ENCODE results near the gene ABAT. TPM values are rescaled to one million over a fixed set of nuclear protein-coding genes. Genes with fewer than 3 reads are reported as not detected.

Gene ABAT
- total RNA-seq, 2 experiments from 2014 or later = 4.1 to 4.4 TPM

DNA sequence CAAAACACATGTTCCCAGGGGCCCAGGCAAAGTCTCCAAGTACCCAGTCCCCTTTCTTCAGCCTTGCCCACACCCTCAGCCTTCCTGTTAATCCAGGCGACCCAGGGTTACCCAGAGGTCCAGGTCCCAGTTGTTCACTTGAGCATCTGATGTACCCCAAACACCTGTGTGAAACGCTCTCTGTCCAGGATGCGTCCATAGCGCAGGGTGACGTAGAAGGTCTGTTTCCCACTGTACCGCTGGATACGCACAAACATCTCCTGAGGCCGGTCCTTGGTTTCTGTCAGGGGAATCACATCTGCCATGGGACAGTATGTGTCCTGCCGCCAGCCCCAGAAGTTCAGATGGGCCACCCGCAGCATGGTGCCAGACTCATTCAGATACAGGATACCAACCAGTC is 121.4 kb downstream of the ABAT start:
- Mint-ChIP-seq H3K4me3 (peak overlapping the region; percentile 45), H3K9me3 (no peaks in the 10 kb centered on the region), H3K4me1 (ENCODE audit: low read depth) (peaks cover 43% of the 10 kb centered on the region), H3K27me3 (no peaks in the 10 kb centered on the region), H3K36me3 (ENCODE audit: low read depth) (peaks cover 14% of the 10 kb centered on the region), H3K27ac (no peak overlapping the region)
- Histone ChIP-seq H3K27ac (ENCODE audit: low read depth in 1 of 2, low read length in 2 of 2) (no peak overlapping the region), H3K27me3 (ENCODE audit: control insufficient read depth in 1 of 2, insufficient read depth in 2 of 2, low read length in 2 of 2) (no peaks in the 10 kb centered on the region), H3K9me3 (ENCODE audit: control insufficient read depth in 1 of 2, insufficient read depth in 1 of 2, low read length in 2 of 2) (no peaks in the 10 kb centered on the region), H3K4me3 (ENCODE audit: low read length) (no peak overlapping the region), H3K36me3 (ENCODE audit: insufficient read depth, low read length) (peaks cover 8% of the 10 kb centered on the region), H3K4me1 (ENCODE audit: insufficient read depth, low read length) (peaks cover 39% of the 10 kb centered on the region)
- ATAC-seq (ENCODE audit: poor library complexity) (no peak), DNase-seq (no peak)
- POLR2A ChIA-PET = no interaction called here
- TF ChIP-seq, protein P1, sequence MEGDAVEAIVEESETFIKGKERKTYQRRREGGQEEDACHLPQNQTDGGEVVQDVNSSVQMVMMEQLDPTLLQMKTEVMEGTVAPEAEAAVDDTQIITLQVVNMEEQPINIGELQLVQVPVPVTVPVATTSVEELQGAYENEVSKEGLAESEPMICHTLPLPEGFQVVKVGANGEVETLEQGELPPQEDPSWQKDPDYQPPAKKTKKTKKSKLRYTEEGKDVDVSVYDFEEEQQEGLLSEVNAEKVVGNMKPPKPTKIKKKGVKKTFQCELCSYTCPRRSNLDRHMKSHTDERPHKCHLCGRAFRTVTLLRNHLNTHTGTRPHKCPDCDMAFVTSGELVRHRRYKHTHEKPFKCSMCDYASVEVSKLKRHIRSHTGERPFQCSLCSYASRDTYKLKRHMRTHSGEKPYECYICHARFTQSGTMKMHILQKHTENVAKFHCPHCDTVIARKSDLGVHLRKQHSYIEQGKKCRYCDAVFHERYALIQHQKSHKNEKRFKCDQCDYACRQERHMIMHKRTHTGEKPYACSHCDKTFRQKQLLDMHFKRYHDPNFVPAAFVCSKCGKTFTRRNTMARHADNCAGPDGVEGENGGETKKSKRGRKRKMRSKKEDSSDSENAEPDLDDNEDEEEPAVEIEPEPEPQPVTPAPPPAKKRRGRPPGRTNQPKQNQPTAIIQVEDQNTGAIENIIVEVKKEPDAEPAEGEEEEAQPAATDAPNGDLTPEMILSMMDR (IDR thresholded peaks at IDR 0.05) = no peak
- intact Hi-C loops (cut with DNase I, micrococcal nuclease) = loop anchor here (2.0 to 5.0 kb wide), 7 partner anchors 121 to 1945 kb away; partner anchors contain the start of genes ABAT (in 2 of the 2), HAPSTR1 (in 2 of the 2) and METTL22 (in 1 of the 2)
- CTCF ChIA-PET = no interaction called here

DNA sequence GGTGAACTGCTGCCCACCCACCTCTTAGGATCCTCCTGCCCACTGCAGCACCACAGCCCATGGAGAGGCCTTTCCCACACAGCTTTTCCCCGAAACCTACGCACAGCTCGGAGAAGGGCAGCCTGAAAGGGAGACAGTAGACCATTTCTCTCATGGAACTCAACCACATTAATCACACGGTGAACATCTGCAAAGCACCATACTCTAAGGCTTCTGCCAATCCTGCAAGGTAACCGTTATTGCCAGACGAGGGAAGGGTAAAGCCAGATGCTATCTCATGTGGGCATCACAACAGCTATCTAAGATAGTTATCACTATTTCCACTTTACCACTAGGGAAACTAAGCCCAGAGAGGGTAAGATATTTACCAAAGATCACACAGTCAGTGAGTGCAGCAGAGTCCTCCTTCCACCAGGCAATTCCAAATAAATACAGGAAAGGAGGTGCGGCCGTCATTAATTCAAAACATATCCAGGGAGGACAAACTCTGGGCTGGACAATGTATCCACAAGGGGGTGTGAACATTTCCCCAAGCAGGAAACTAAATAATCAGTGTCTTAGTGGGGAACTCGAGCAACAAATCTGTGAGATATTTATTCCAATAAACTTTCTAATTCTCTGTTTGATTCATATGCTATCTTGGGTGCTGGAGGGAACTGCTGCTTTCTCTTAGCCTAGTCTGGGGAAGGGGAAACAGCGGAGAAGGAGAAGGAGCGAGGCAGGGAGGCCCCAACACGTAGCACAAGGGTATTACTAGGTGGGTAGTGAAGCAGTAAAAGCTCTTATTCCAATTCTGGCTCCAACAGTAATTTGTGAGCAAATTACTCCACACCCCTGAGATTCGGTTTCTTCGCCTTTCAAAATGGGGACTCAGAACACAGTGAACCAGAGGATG is 122.3 kb downstream of the ABAT start:
- H3K27ac ChIP-seq (ENCODE audit: low read depth in 1 of 2, low read length in 2 of 2) = peak overlapping the region; percentile 82 to 83
- POLR2A ChIA-PET = interaction anchor here (0.8 to 2.2 kb wide), 5 partner anchors 9 to 295 kb away, joined by 3 to 24 read pairs (median 12); partner anchors contain the start of genes CARHSP1 and HAPSTR1
- H3K9me3 ChIP-seq (ENCODE audit: control insufficient read depth in 1 of 2, insufficient read depth in 1 of 2, low read length in 2 of 2) = no peaks in the 10 kb centered on the region
- CTCF ChIA-PET = interaction anchor here (0.6 to 1.9 kb wide), 3 partner anchors 84 to 140 kb away, joined by 4 to 8 read pairs (median 5); no protein-coding TSS in a partner anchor
- H3K4me1 ChIP-seq (ENCODE audit: insufficient read depth, low read length) = peaks cover 39% of the 10 kb centered on the region
- peak overlapping the region; percentile 98 for H3K4me3 ChIP-seq (ENCODE audit: low read length)
- H3K9me3 Mint-ChIP-seq = no peaks in the 10 kb centered on the region
- ATAC-seq (ENCODE audit: poor library complexity) = no peak
- no peak for DNase-seq
- intact Hi-C loops (cut with DNase I, micrococcal nuclease) = loop anchor here (1.0 to 5.0 kb wide), 8 partner anchors 72 to 296 kb away; partner anchors contain the start of genes ABAT (in 2 of the 2), HAPSTR1 (in 2 of the 2), CARHSP1 (in 1 of the 2) and METTL22 (in 1 of the 2)
- peak overlapping the region; percentile 89 for H3K27ac Mint-ChIP-seq
- H3K36me3 ChIP-seq (ENCODE audit: insufficient read depth, low read length) = peaks cover 16% of the 10 kb centered on the region
- H3K4me1 Mint-ChIP-seq (ENCODE audit: low read depth) = peaks cover 48% of the 10 kb centered on the region
- peaks cover 23% of the 10 kb centered on the region for H3K36me3 Mint-ChIP-seq (ENCODE audit: low read depth)
- H3K4me3 Mint-ChIP-seq = peak overlapping the region; percentile 98
- no peaks in the 10 kb centered on the region for H3K27me3 ChIP-seq (ENCODE audit: control insufficient read depth in 1 of 2, insufficient read depth in 2 of 2, low read length in 2 of 2)
- H3K27me3 Mint-ChIP-seq = no peaks in the 10 kb centered on the region
- TF ChIP-seq, protein P1 (IDR thresholded peaks at IDR 0.05) = no peak

DNA sequence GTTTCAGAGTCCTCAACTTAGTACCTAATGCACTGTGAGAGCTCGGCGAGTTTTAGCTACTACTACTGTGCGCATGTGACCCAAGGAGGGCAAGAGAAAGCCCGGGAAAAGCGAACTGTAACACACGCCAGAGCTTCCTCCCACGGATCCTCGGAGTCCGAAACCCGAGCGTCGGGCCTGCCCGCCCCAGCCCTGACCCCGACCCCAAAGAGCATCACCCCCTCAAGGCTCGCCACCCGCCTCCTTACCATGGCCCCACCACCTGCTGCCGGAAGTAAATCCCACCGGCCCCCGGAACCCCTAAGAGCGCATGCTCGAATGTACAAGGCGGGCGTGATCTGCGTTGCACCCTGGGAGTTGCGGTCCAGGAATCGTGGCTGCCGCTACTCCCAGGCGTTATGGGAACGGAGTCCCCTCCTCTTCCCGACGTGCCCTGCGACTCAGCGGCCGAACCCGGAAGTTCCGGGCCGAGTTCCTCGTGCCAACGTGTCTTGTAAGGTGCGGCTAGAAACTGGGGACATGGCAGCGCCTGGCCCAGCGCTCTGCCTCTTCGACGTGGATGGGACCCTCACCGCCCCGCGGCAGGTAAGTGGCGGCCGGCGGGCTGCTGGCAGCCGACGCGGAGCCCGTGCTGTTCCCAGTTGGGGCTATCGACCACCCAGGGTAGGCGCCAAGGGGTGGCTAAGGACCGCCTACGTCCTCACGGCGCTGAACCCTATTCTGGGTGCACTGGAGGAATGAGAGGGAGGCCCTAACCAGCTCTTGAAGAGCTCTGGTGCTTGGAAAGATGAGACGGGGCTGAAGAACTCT is 123.2 kb downstream of the ABAT start, which contains the start of the genes PMM2 and TMEM186:
Gene PMM2, plus strand, starts transcription at position 476 of the 810 bp plus-strand sequence. Its CDS starts 44 bp downstream, at position 520.
Gene TMEM186, minus strand, starts transcription at position 276 of the 810 bp plus-strand sequence. Its CDS starts 25 bp downstream, at position 251.
- peak within 1 kb of the TSS; percentile 82 to 83 for H3K27ac ChIP-seq (ENCODE audit: low read depth in 1 of 2, low read length in 2 of 2)
- intact Hi-C loops (cut with DNase I, micrococcal nuclease) = loop anchor here (1.0 to 5.0 kb wide), 9 partner anchors 71 to 295 kb away; partner anchors contain the start of genes ABAT (in 2 of the 2), HAPSTR1 (in 2 of the 2), CARHSP1 (in 1 of the 2) and METTL22 (in 1 of the 2)
- TF ChIP-seq, protein P1 (IDR thresholded peaks at IDR 0.05) = no peak
- H3K27ac Mint-ChIP-seq = peak within 1 kb of the TSS; percentile 89
- DNase-seq (peak; percentile 87 to 98 (median 93)), ATAC-seq (ENCODE audit: poor library complexity) (peak; percentile 96)
- H3K36me3 Mint-ChIP-seq (ENCODE audit: low read depth) = peaks cover 28% of the 10 kb centered on the region
- H3K27me3 Mint-ChIP-seq = no peaks in the 10 kb centered on the region
- peaks cover 48% of the 10 kb centered on the region for H3K4me1 Mint-ChIP-seq (ENCODE audit: low read depth)
- H3K36me3 ChIP-seq (ENCODE audit: insufficient read depth, low read length) = peaks cover 25% of the 10 kb centered on the region
- H3K9me3 Mint-ChIP-seq = no peaks in the 10 kb centered on the region
- peak within 1 kb of the TSS; percentile 98 for H3K4me3 Mint-ChIP-seq
- ChIA-PET POLR2A (interaction anchor here (0.8 to 2.2 kb wide), 5 partner anchors 8 to 294 kb away, joined by 3 to 24 read pairs (median 12); partner anchors contain the start of genes CARHSP1 and HAPSTR1), CTCF (interaction anchor here (0.6 to 1.9 kb wide), 5 partner anchors 70 to 139 kb away, joined by 3 to 8 read pairs (median 4); no protein-coding TSS in a partner anchor)
- H3K9me3 ChIP-seq (ENCODE audit: control insufficient read depth in 1 of 2, insufficient read depth in 1 of 2, low read length in 2 of 2) = no peaks in the 10 kb centered on the region
- peak within 1 kb of the TSS; percentile 98 for H3K4me3 ChIP-seq (ENCODE audit: low read length)
- no peaks in the 10 kb centered on the region for H3K27me3 ChIP-seq (ENCODE audit: control insufficient read depth in 1 of 2, insufficient read depth in 2 of 2, low read length in 2 of 2)
- H3K4me1 ChIP-seq (ENCODE audit: insufficient read depth, low read length) = peaks cover 39% of the 10 kb centered on the region
